HUES6 (cell line): ENCODE data around the gene OSBPL6.

Experiments
- H3K27ac ChIP-seq: 2 replicates; pipeline ENCODE4 v1.7.0; 2013; ENCODE audit warnings: low read depth, mild to moderate bottlenecking, low read length, inconsistent platforms
- H3K27me3 ChIP-seq: 2 replicates; pipeline ENCODE4 v1.6.1; 2013; ENCODE audit warnings: low read length; ENCODE audit not compliant: control insufficient read depth, insufficient read depth
- H3K36me3 ChIP-seq: 2 replicates; pipeline ENCODE4 v1.6.1; 2013; ENCODE audit warnings: low read length; ENCODE audit not compliant: control insufficient read depth, insufficient read depth
- H3K4me1 ChIP-seq: 2 replicates; pipeline ENCODE4 v1.6.1; 2013; ENCODE audit warnings: low read length; ENCODE audit not compliant: control insufficient read depth, insufficient read depth
- H3K4me3 ChIP-seq: 2 replicates; pipeline ENCODE4 v1.5.1; 2013; ENCODE audit warnings: low read depth, low read length
- H3K9ac ChIP-seq: one replicate; pipeline ENCODE4 v1.6.1; 2013; ENCODE audit warnings: mild to moderate bottlenecking, low read length
- H3K9me3 ChIP-seq: 2 replicates; pipeline ENCODE4 v1.6.1; 2013; ENCODE audit warnings: low read depth, low read length; ENCODE audit not compliant: control insufficient read depth, insufficient read depth

OSBPL6 gene

GRCh38 chr2:178359192-178359912 lies 165.0 kb downstream of the OSBPL6 start:
- no peak overlapping the region for H3K4me3 ChIP-seq
- H3K4me1 ChIP-seq, result no peaks in the 10 kb centered on the region
- no peak overlapping the region for H3K9ac ChIP-seq
- 0 out of 2 replicates have a peak, but pooled peaks cover 6% of the 10 kb centered on the region for H3K9me3 ChIP-seq
- H3K36me3 ChIP-seq, result no peaks in the 10 kb centered on the region
- H3K27me3 ChIP-seq, result no peaks in the 10 kb centered on the region
- H3K27ac ChIP-seq, result no peak overlapping the region

GRCh38 chr2:178361588-178361987 lies 167.3 kb downstream of the OSBPL6 start:
- Histone ChIP-seq H3K27me3 (no peaks in the 10 kb centered on the region), H3K9ac (no peak overlapping the region), H3K4me3 (no peak overlapping the region), H3K27ac (no peak overlapping the region), H3K4me1 (no peaks in the 10 kb centered on the region), H3K36me3 (no peaks in the 10 kb centered on the region), H3K9me3 (0 out of 2 replicates have a peak, but pooled peaks cover 6% of the 10 kb centered on the region)

- Histone ChIP-seq H3K36me3 (no peaks in the 10 kb centered on the region), H3K4me3 (no peak overlapping the region), H3K27me3 (no peaks in the 10 kb centered on the region), H3K9me3 (0 out of 2 replicates have a peak, but pooled peaks cover 6% of the 10 kb centered on the region), H3K27ac (no peak overlapping the region), H3K9ac (no peak overlapping the region), H3K4me1 (no peaks in the 10 kb centered on the region)
Observed at GRCh38 chr2:178363252-178363651, 168.9 kb downstream of the OSBPL6 start.

GRCh38 chr2:178365116-178365515 lies 170.8 kb downstream of the OSBPL6 start:
- Histone ChIP-seq H3K27me3 (no peaks in the 10 kb centered on the region), H3K9ac (no peak overlapping the region), H3K4me1 (no peaks in the 10 kb centered on the region), H3K27ac (no peak overlapping the region), H3K36me3 (no peaks in the 10 kb centered on the region), H3K9me3 (no peaks in the 10 kb centered on the region), H3K4me3 (no peak overlapping the region)

GRCh38 chr2:178366412-178366811 lies 172.1 kb downstream of the OSBPL6 start:
- Histone ChIP-seq H3K27me3 (no peaks in the 10 kb centered on the region), H3K36me3 (no peaks in the 10 kb centered on the region), H3K4me1 (no peaks in the 10 kb centered on the region), H3K9ac (no peak overlapping the region), H3K27ac (no peak overlapping the region), H3K4me3 (no peak overlapping the region), H3K9me3 (no peaks in the 10 kb centered on the region)

GRCh38 chr2:178367344-178367743 lies 173.0 kb downstream of the OSBPL6 start:
- H3K27ac ChIP-seq, result no peak overlapping the region
- no peaks in the 10 kb centered on the region for H3K27me3 ChIP-seq
- H3K4me3 ChIP-seq, result no peak overlapping the region

GRCh38 chr2:178374865-178375264 lies 180.6 kb downstream of the OSBPL6 start:
- Histone ChIP-seq H3K9ac (no peak overlapping the region), H3K4me1 (no peaks in the 10 kb centered on the region), H3K4me3 (no peak overlapping the region), H3K27ac (no peak overlapping the region), H3K36me3 (no peaks in the 10 kb centered on the region), H3K27me3 (no peaks in the 10 kb centered on the region), H3K9me3 (no peaks in the 10 kb centered on the region)

More at GRCh38 chr2:178367344-178367743, 173.0 kb downstream of the OSBPL6 start:
- no peaks in the 10 kb centered on the region for H3K36me3 ChIP-seq
- H3K9ac ChIP-seq, result no peak overlapping the region
- H3K9me3 ChIP-seq, result no peaks in the 10 kb centered on the region
- no peaks in the 10 kb centered on the region for H3K4me1 ChIP-seq

- H3K9ac ChIP-seq, result no peak overlapping the region
- H3K27me3 ChIP-seq, result no peaks in the 10 kb centered on the region
- no peak overlapping the region for H3K27ac ChIP-seq
- H3K9me3 ChIP-seq, result no peaks in the 10 kb centered on the region
- H3K4me3 ChIP-seq, result no peak overlapping the region
- no peaks in the 10 kb centered on the region for H3K36me3 ChIP-seq
- no peaks in the 10 kb centered on the region for H3K4me1 ChIP-seq
Observed at GRCh38 chr2:178377046-178377445, 182.7 kb downstream of the OSBPL6 start.

GRCh38 chr2:178379162-178380004 lies 185.1 kb downstream of the OSBPL6 start:
- peaks cover 6% of the 10 kb centered on the region; the same call in 1 of the 2 replicates for H3K4me1 ChIP-seq
- no peak overlapping the region for H3K9ac ChIP-seq
- H3K9me3 ChIP-seq, result no peaks in the 10 kb centered on the region
- H3K4me3 ChIP-seq, result no peak overlapping the region
- H3K27me3 ChIP-seq, result no peaks in the 10 kb centered on the region
- 0 out of 2 replicates have a peak, but pooled peaks cover 4% of the 10 kb centered on the region for H3K36me3 ChIP-seq
- H3K27ac ChIP-seq, result no peak overlapping the region

GRCh38 chr2:178380763-178381162 lies 186.5 kb downstream of the OSBPL6 start:
- H3K27me3 ChIP-seq, result no peaks in the 10 kb centered on the region
- H3K9me3 ChIP-seq, result no peaks in the 10 kb centered on the region
- no peak overlapping the region for H3K4me3 ChIP-seq
- no peak overlapping the region for H3K27ac ChIP-seq
- peaks cover 8% of the 10 kb centered on the region; the same call in 1 of the 2 replicates for H3K4me1 ChIP-seq
- H3K36me3 ChIP-seq, result peaks cover 6% of the 10 kb centered on the region; the same call in 1 of the 2 replicates
- H3K9ac ChIP-seq, result no peak overlapping the region

GRCh38 chr2:178383718-178384117 lies 189.4 kb downstream of the OSBPL6 start:
- Histone ChIP-seq H3K4me1 (peaks cover 8% of the 10 kb centered on the region; the same call in 1 of the 2 replicates), H3K27me3 (no peaks in the 10 kb centered on the region), H3K9me3 (no peaks in the 10 kb centered on the region), H3K4me3 (no peak overlapping the region), H3K36me3 (peaks cover 6% of the 10 kb centered on the region; the same call in 1 of the 2 replicates), H3K9ac (no peak overlapping the region), H3K27ac (no peak overlapping the region)
